Natural killer cell treated with Interleukin-12 subunit alpha and Interleukin-12 subunit beta and Interleukin-15 and Interleukin-18, amount 100 ng/mL, for 72 hours (primary cell): ENCODE measurements around the gene MYH15. TPM values are rescaled to one million over a fixed set of nuclear protein-coding genes. Genes with fewer than 3 reads are reported as not detected.

Experiments used
- ATAC-seq, 2 donors: fragments of 150-1000 bp; cut with Tn5 transposase in 1 of 2; sonication (Bioruptor Pico), chemical (Tn5 transposase) in 1 of 2; 2 replicates each; pipeline ENCODE4 v1.10.0; 2021
- DNase-seq: peaks from one replicate; pipeline ENCODE4 v3.0.0; 2022; ENCODE audit warnings: low spot score
- H3K27ac Mint-ChIP-seq, 2 donors: 1 replicate in 1 of 2; 2 replicates in 1 of 2; pipeline ENCODE4 v1.8.0; 2022; ENCODE audit warnings: mixed read lengths in 2 of 2, mild to moderate bottlenecking in 1 of 2, moderate library complexity in 1 of 2
- H3K27me3 Mint-ChIP-seq, 2 donors: 1 replicate in 1 of 2; 2 replicates in 1 of 2; pipeline ENCODE4 v1.8.0; 2022; ENCODE audit warnings: mixed read lengths in 2 of 2
- H3K36me3 Mint-ChIP-seq: one replicate; pipeline ENCODE4 v1.8.0; 2022; ENCODE audit warnings: mixed read lengths
- H3K4me1 Mint-ChIP-seq, 2 donors: 1 replicate in 1 of 2; 2 replicates in 1 of 2; pipeline ENCODE4 v1.8.0; 2022; ENCODE audit warnings: low read depth in 2 of 2, mixed read lengths in 2 of 2, mild to moderate bottlenecking in 1 of 2
- H3K4me3 Mint-ChIP-seq: one replicate; pipeline ENCODE4 v1.8.0; 2022; ENCODE audit warnings: mixed read lengths
- H3K9me3 Mint-ChIP-seq: 2 replicates; pipeline ENCODE4 v1.8.0; 2022; ENCODE audit warnings: mixed read lengths
- total RNA-seq, 2 donors: library from RNA; stranded (reverse); gene quantifications; one replicate each; pipeline ENCODE4 v1.2.3, GENCODE V29; 2022

Gene MYH15
- total RNA-seq, 2 donors from 2014 or later: 0.14 to 1.1 TPM

DNA sequence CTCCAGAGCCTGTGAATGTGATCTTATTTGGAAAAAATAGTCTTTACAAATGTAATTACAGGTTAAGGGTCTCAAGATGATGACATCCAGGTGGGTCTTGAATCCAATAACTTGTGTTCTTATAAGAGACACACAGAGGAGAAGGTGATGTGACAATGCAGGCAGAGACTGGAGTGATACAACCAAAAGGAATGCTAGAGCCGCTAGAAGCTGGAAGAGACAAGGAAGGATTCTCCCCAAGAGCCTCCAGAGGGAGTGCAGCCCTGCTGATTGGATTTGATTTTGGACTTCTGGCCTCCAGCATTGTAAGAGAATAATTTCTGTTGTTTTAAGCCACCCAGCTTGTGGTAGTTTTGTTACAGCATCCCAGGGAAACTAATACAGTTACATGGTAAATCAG, 9.7 kb downstream of the MYH15 start:
- no peak overlapping the region for H3K27ac Mint-ChIP-seq
- H3K36me3 Mint-ChIP-seq: no peaks in the 10 kb centered on the region
- ATAC-seq (no peak), DNase-seq (no peak)
- no peak overlapping the region for H3K4me3 Mint-ChIP-seq
- H3K9me3 Mint-ChIP-seq: no peaks in the 10 kb centered on the region
- no peaks in the 10 kb centered on the region for H3K4me1 Mint-ChIP-seq
- peaks cover 0 to 4% of the 10 kb centered on the region in 2 donors for H3K27me3 Mint-ChIP-seq

DNA sequence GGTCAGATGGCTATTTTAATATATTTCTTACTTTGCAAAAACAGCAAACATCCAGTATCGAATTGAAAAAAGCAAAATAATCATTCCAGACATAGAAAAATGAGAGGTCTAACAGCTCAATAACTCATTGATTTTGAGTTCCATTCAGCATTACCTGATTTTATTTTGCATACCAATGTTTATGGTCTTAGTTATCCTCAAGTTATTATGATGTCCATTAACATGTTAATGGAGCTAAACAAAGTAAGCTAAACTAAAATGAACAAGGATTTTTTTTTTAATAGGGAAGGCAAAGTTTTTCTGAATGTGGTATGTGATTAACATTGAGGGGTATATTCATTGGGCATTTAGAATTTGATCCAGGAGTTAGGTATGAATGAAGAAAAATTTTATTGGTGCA, 13.1 kb downstream of the MYH15 start:
- ATAC-seq: no peak
- no peak for DNase-seq
- H3K4me3 Mint-ChIP-seq: no peak overlapping the region
- no peaks in the 10 kb centered on the region for H3K4me1 Mint-ChIP-seq
- peaks cover 2 to 26% of the 10 kb centered on the region in 2 donors for H3K27me3 Mint-ChIP-seq
- H3K9me3 Mint-ChIP-seq: no peaks in the 10 kb centered on the region
- H3K36me3 Mint-ChIP-seq: no peaks in the 10 kb centered on the region
- no peak overlapping the region for H3K27ac Mint-ChIP-seq

DNA sequence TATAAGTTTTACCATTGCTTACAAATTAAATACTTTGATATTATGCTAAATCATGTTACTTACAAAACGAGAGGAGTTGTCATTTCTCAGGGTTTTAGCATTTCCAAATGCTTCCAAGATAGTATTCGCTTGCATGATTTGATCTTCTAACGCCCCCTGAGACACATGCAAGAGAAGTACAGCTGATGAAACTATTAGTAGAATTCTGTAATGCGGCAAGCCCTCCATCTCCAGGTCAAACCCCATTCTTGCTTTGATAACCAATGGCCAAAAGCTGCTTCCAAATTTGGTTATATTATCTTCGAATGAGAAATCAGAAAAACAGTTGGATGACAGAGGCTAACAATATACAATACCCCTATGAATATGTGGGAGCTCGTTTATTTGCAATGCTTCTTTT, 14.7 kb downstream of the MYH15 start:
- ATAC-seq: no peak
- Mint-ChIP-seq H3K4me1 (no peaks in the 10 kb centered on the region), H3K27me3 (peaks cover 8 to 36% of the 10 kb centered on the region in 2 donors), H3K36me3 (no peaks in the 10 kb centered on the region), H3K4me3 (no peak overlapping the region), H3K27ac (no peak overlapping the region), H3K9me3 (no peaks in the 10 kb centered on the region)
- DNase-seq: no peak

DNA sequence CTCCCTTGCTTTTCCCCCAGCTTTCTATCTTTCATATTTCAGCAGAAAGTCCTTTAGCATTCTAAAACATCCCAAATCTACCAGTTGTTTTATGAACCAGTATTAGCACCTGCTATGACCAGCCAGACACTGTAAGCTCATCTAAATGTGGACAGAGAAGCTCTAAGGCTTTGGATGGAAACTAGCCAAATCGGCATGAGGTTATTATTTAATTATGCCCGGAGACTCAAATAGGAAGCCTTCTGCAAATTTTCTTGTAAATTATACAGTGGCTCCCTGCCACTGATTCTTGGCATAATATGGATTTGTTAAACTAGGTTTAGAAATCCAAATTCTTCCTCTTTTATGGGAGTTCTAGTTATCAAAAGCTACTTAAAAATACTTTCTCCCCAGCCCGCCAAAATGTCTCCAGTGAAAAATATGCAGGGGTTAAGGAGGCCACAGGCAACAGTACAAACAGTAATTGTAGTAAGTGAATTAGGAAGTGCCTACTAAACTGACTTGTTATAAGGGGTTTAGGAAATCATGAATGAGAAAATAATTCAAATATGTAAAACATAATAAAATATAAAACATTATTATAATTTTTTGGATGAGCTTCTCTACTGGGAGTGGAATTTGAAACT, 15.4 kb downstream of the MYH15 start:
- Mint-ChIP-seq H3K9me3 (no peaks in the 10 kb centered on the region), H3K4me1 (no peaks in the 10 kb centered on the region), H3K36me3 (no peaks in the 10 kb centered on the region), H3K27ac (no peak overlapping the region), H3K4me3 (no peak overlapping the region), H3K27me3 (peaks cover 8 to 36% of the 10 kb centered on the region in 2 donors)
- DNase-seq: no peak
- ATAC-seq: no peak

DNA sequence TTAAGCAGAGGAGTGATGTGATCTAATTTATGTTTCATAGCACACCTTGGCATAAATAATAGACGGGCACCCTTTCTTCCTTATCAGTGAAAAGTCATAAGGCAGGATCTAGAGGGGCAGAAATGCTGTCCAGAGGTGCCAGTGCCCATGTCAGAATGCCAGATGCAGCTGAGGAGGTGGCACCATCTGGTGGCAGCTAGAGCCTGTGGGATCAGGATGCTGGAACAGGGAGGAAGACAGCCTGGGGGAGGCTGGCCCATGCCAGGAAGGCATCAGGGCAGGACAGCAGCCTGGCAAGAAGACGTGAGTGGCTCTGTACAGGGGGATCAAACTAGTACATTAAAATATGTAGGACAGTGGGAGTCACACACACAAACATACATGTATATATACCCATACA, 16.5 kb downstream of the MYH15 start:
- H3K4me1 Mint-ChIP-seq: peaks cover 0 to 3% of the 10 kb centered on the region in 2 donors
- no peaks in the 10 kb centered on the region for H3K36me3 Mint-ChIP-seq
- H3K27ac Mint-ChIP-seq: no peak overlapping the region
- no peaks in the 10 kb centered on the region for H3K9me3 Mint-ChIP-seq
- H3K27me3 Mint-ChIP-seq: peaks cover 8 to 36% of the 10 kb centered on the region in 2 donors
- H3K4me3 Mint-ChIP-seq: no peak overlapping the region
- no peak for DNase-seq
- peak in 1 of 2 donors; percentile 32 for ATAC-seq

DNA sequence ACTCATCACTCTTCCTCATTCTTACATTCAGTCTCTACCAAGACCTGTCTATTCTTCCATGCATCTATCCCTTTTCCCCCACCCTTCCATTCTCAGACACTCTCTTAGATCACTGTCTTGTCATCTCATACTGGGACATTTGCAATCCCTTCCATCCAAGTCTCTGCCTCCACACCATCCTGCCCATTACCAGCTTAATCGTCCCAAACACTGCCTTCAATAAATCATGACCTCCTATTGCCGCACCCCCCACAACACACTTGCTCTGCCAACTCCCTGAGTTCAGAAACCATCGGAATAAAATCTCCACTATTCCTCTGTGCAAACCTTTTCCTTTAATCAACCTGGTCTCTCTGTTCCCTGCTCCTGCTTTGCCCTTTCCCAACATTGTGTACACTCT, 18.9 kb downstream of the MYH15 start:
- Mint-ChIP-seq H3K4me3 (no peak overlapping the region), H3K9me3 (no peaks in the 10 kb centered on the region), H3K36me3 (no peaks in the 10 kb centered on the region), H3K27me3 (peaks cover 8 to 36% of the 10 kb centered on the region in 2 donors), H3K4me1 (peaks cover 0 to 3% of the 10 kb centered on the region in 2 donors), H3K27ac (no peak overlapping the region)
- DNase-seq (no peak), ATAC-seq (no peak)

DNA sequence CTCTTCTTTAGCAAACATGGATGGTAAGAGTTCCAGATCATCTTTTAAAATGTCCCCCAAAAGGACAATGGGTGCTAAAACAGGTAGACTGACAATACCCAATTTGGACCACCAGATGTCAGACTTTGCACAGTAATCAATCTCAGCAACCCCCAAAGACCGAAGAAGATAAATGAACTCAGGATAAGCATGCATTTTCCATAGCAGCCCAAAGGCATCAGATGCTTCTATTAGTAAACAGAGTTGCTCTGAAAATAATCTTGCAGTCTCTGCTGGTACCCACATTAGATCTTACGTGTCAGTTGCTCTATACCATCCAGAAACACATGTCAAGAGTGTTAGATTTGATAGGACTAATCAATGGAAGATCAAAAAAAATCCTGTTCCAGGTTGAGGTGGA, 20.6 kb downstream of the MYH15 start:
- ATAC-seq: peak in 1 of 2 donors; percentile 55
- H3K27me3 Mint-ChIP-seq: peaks cover 8 to 33% of the 10 kb centered on the region in 2 donors
- no peak for DNase-seq
- no peaks in the 10 kb centered on the region for H3K9me3 Mint-ChIP-seq
- no peak overlapping the region for H3K4me3 Mint-ChIP-seq
- H3K36me3 Mint-ChIP-seq: no peaks in the 10 kb centered on the region
- H3K4me1 Mint-ChIP-seq: peaks cover 0 to 3% of the 10 kb centered on the region in 2 donors
- H3K27ac Mint-ChIP-seq: no peak overlapping the region

DNA sequence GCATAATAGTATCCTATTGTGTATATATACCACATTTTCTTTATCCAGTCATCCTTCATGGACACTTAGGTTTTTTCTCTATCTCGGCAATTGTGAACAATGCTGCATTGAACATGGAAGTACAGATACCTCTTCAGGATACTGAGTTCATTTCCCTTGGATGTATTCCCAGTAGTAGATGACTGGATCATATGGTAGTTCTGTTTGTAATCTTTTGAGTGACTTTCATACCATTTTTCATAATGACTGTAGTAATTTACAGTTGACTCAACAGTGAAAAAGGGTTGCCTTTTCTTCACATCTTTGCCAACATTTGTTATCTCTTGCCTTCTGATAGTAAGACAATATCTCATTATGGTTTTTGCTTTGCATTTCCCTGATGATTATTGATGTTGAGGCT, 21.8 kb downstream of the MYH15 start:
- ATAC-seq (no peak), DNase-seq (no peak)
- H3K9me3 Mint-ChIP-seq: no peaks in the 10 kb centered on the region
- no peak overlapping the region for H3K27ac Mint-ChIP-seq
- peaks cover 10 to 24% of the 10 kb centered on the region in 2 donors for H3K27me3 Mint-ChIP-seq
- H3K4me3 Mint-ChIP-seq: no peak overlapping the region
- H3K36me3 Mint-ChIP-seq: no peaks in the 10 kb centered on the region
- H3K4me1 Mint-ChIP-seq: peaks cover 0 to 3% of the 10 kb centered on the region in 2 donors

DNA sequence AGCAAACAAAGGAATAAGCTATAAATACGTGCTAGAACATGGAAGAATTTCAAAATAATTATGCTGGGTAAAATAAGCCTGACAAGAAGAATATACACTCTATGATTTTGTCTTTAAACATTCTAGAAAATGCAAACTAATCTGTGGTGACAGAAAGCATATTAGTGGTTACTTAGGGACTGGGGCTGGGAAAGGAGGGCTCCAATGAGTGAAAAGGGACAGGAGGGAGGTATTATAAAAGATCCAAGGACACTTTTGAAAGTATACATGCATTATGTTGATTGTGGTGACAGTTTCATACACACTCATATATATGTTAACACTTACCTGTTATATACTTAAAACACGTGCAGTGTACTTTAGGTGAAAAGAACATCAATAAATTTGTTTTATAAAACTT, 23.0 kb downstream of the MYH15 start:
- peaks cover 8 to 12% of the 10 kb centered on the region in 2 donors for H3K27me3 Mint-ChIP-seq
- H3K4me1 Mint-ChIP-seq: peaks cover 0 to 3% of the 10 kb centered on the region in 2 donors
- no peak overlapping the region for H3K27ac Mint-ChIP-seq
- H3K4me3 Mint-ChIP-seq: no peak overlapping the region
- no peaks in the 10 kb centered on the region for H3K36me3 Mint-ChIP-seq
- DNase-seq (no peak), ATAC-seq (no peak)
- no peaks in the 10 kb centered on the region for H3K9me3 Mint-ChIP-seq

DNA sequence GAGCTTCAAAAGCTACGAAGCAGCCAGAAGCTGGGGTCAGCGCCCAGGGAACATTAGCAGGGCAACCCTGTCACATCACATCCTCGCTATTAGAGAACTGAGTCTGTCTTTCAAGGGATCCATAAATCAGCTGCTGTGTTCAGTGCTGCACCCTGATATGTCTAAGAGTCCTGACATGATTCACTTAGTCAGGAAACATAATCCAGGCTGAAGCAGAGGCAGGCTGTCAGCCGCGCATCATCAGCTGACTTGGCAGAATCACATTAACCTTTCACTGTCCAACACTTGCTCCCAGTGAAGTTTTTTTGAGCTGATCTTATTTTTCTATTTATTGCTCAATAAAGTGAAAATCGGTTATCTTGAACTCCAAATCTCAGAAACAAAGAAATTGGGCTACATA, 23.5 kb downstream of the MYH15 start:
- no peak overlapping the region for H3K27ac Mint-ChIP-seq
- no peak for DNase-seq
- peaks cover 8% of the 10 kb centered on the region in 2 donors for H3K27me3 Mint-ChIP-seq
- ATAC-seq: no peak
- H3K4me1 Mint-ChIP-seq: peaks cover 0 to 3% of the 10 kb centered on the region in 2 donors
- no peaks in the 10 kb centered on the region for H3K9me3 Mint-ChIP-seq
- no peaks in the 10 kb centered on the region for H3K36me3 Mint-ChIP-seq
- no peak overlapping the region for H3K4me3 Mint-ChIP-seq

DNA sequence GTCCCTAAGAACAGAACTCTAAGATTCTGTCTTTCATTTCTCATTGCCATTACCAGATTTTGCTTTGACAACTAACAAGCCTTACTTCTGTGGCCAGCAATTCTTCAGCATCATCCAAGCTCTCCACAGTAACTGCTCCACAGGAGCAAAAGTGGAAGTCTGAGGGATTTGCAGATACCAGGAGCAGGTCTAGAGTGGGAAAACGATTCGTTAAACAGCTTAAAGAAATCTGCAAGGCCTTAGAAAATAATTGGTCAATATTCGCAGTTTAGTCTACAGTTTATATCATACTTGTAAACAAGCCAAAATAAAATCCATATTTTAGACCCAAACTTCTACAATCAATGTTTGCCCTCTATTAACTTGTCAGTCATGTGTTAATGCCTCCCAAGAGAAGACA, 24.1 kb downstream of the MYH15 start:
- ATAC-seq: no peak
- Mint-ChIP-seq H3K9me3 (no peaks in the 10 kb centered on the region), H3K27ac (no peak overlapping the region), H3K27me3 (peaks cover 3% of the 10 kb centered on the region in 2 donors), H3K4me3 (no peak overlapping the region), H3K36me3 (no peaks in the 10 kb centered on the region), H3K4me1 (peaks cover 0 to 3% of the 10 kb centered on the region in 2 donors)
- no peak for DNase-seq

DNA sequence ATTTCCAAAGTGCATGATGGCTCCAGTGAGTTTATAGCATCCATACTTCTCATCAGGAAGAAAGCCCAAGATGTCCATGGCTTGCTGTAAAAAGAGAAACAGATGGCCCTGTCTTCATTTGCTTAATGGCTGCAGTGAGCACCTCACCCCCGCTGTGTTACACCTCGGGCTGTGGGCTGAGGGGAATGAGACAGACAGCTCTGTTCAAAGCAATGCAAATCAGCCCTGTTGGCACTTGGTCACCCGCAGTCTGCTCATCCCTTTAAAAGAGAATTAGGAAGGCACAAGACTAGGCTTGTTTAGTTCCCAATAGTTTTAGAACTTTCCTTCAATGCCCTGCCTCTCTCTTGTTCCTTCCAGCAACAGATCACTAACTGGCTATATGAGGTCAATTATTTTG, 25.2 kb downstream of the MYH15 start:
- no peaks in the 10 kb centered on the region for H3K36me3 Mint-ChIP-seq
- DNase-seq (no peak), ATAC-seq (no peak)
- no peaks in the 10 kb centered on the region for H3K9me3 Mint-ChIP-seq
- peaks cover 0 to 2% of the 10 kb centered on the region in 2 donors for H3K27me3 Mint-ChIP-seq
- H3K27ac Mint-ChIP-seq: no peak overlapping the region
- no peak overlapping the region for H3K4me3 Mint-ChIP-seq
- H3K4me1 Mint-ChIP-seq: peaks cover 0 to 3% of the 10 kb centered on the region in 2 donors

DNA sequence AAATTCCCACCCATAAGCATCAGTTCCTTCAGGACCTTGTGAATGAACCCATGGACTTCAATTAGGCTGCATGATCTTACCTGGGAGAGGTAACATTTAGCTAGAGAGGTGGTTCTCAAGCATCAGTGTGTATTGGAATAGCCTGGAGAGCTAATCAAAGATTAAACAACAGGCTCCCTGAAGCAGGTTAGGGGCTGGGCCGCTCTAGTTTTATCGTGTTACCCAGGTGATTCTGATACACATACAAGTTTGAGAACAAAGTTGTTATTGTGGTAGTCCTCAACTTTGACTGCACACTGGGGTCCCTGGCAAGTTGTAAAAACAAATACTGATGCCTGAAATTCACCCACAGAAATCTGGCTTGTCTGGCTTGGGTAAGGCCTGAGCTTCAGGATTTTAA, 31.2 kb downstream of the MYH15 start:
- ATAC-seq (no peak), DNase-seq (no peak)
- no peak overlapping the region for H3K27ac Mint-ChIP-seq
- peaks cover 0 to 3% of the 10 kb centered on the region in 2 donors for H3K4me1 Mint-ChIP-seq
- no peaks in the 10 kb centered on the region for H3K9me3 Mint-ChIP-seq
- no peak overlapping the region for H3K4me3 Mint-ChIP-seq
- no peaks in the 10 kb centered on the region for H3K36me3 Mint-ChIP-seq
- H3K27me3 Mint-ChIP-seq: peaks cover 7 to 10% of the 10 kb centered on the region in 2 donors

DNA sequence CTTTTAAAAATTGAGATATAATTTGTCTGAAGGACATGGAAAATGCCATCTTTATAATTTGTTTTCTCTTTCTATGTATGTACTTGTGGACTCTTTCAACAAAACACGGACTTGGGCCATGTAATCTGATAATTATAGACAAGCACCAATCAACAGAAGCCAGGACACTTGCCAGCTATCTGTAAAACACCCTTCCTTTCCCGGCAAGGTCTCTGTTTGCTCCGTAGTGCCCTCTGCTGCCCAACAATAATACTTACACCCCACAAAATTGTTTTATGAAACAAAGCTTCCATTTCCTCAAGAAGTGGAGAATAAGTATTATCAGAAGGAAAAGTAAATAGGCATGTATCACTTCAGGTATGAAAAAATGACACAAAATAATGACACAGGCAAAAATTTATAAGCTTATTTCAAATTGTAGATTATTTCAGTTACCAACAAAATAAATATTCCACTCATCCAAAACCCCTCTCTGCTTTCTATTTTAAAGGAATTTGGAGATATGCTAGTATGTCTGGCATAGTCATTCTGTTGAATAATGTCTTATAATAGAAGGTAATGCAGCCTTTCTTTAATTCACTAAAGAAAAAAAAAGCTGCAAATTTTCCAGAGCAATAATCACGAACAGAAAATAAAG, 32.8 kb downstream of the MYH15 start:
- no peaks in the 10 kb centered on the region for H3K9me3 Mint-ChIP-seq
- H3K27ac Mint-ChIP-seq: no peak overlapping the region
- no peak overlapping the region for H3K4me3 Mint-ChIP-seq
- H3K4me1 Mint-ChIP-seq: peaks cover 0 to 3% of the 10 kb centered on the region in 2 donors
- ATAC-seq: peak; percentile 52 to 78
- no peaks in the 10 kb centered on the region for H3K36me3 Mint-ChIP-seq
- peaks cover 13 to 15% of the 10 kb centered on the region in 2 donors for H3K27me3 Mint-ChIP-seq
- peak; percentile 69 for DNase-seq
